HS-27A (cell line): ENCODE data around the gene GPX7.

Source experiments
- DNase-seq: peaks from one replicate; pipeline ENCODE4 v3.0.0-alpha.2; 2012; ENCODE audit warnings: low read depth, missing footprints

GPX7 gene

GRCh38 chr1:52629325-52629643, 27.1 kb downstream of the GPX7 start:
- DNase-seq, result no peak

GRCh38 chr1:52629667-52630066, 27.5 kb downstream of the GPX7 start:
- no peak for DNase-seq

GRCh38 chr1:52631759-52632331, 29.7 kb downstream of the GPX7 start:
- no peak for DNase-seq

- DNase-seq, result no peak
Measured at GRCh38 chr1:52632732-52633290, 30.6 kb downstream of the GPX7 start, which contains the start of gene SHISAL2A. TSS of gene SHISAL2A (plus strand) at chr1:52633168. CDS start at chr1:52633494, 326 bp downstream.

- DNase-seq, result no peak
Measured at GRCh38 chr1:52633291-52633754, 31.2 kb downstream of the GPX7 start.

- no peak for DNase-seq
Measured at GRCh38 chr1:52634111-52634510, 31.9 kb downstream of the GPX7 start.

GRCh38 chr1:52635321-52636089, 33.3 kb downstream of the GPX7 start:
- no peak for DNase-seq

- no peak for DNase-seq
Measured at GRCh38 chr1:52636721-52637695, 34.8 kb downstream of the GPX7 start.

GRCh38 chr1:52637946-52638345, 35.8 kb downstream of the GPX7 start:
- no peak for DNase-seq

- DNase-seq, result no peak
Measured at GRCh38 chr1:52640697-52641096, 38.5 kb downstream of the GPX7 start.

- no peak for DNase-seq
Measured at GRCh38 chr1:52641307-52641706, 39.1 kb downstream of the GPX7 start.

GRCh38 chr1:52645261-52645660, 43.1 kb downstream of the GPX7 start:
- DNase-seq, result no peak

GRCh38 chr1:52651904-52652303, 49.7 kb downstream of the GPX7 start:
- no peak for DNase-seq

GRCh38 chr1:52653207-52653849, 51.2 kb downstream of the GPX7 start:
- no peak for DNase-seq

GRCh38 chr1:52654063-52654462, 51.9 kb downstream of the GPX7 start:
- no peak for DNase-seq

GRCh38 chr1:52657702-52658101, 55.5 kb downstream of the GPX7 start:
- no peak for DNase-seq
